Lower leg skin (tissue), 4 donors: ENCODE measurements around the gene TMEM115. TPM values are rescaled to one million over a fixed set of nuclear protein-coding genes. Genes with fewer than 3 reads are reported as not detected.

ENCODE experiments used
- DNase-seq, 2 donors: peaks; one replicate each; pipeline ENCODE4 v3.0.0-alpha.2; 2019; ENCODE audit warnings: low spot score in 2 of 2
- H3K4me3 ChIP-seq: fragments of 200-600 bp; sonication (generic); 2 replicates; pipeline ENCODE4 v1.5.1; 2017; ENCODE audit warnings: mild to moderate bottlenecking, low read depth; ENCODE audit not compliant: poor library complexity, severe bottlenecking
- CTCF ChIP-seq, 3 donors: fragments of 450-650 bp; IDR thresholded peaks; one replicate each; pipeline ENCODE4 v1.5.1; 2016; ENCODE audit warnings: antibody characterized with exemption in 3 of 3, mild to moderate bottlenecking in 3 of 3, moderate library complexity in 2 of 3
- POLR2A ChIP-seq, 2 donors: fragments of 450-650 bp; IDR thresholded peaks; one replicate each; pipeline ENCODE4 v1.6.1; 2016 to 2017; ENCODE audit warnings: antibody characterized with exemption in 2 of 2, mild to moderate bottlenecking in 1 of 2, moderate library complexity in 1 of 2
- WGBS, 2 donors: methylation state at CpG; one replicate each; pipeline ENCODE4 v1.1.5; 2018; 5-methylcytosine and 5-hydroxymethylcytosine counted together
- intact Hi-C: fragments of 100-400 bp; cut with DNase I; formaldehyde crosslinking; loops from one replicate; pipeline ENCODE4 v1.15.0; 2023; ENCODE audit warnings: low total_unique reads
- total RNA-seq, 4 donors: library from RNA; depleted of rRNA; stranded (reverse); fragments of >200 nt; gene quantifications; one replicate each; pipeline ENCODE4 v1.1.0, GENCODE V29; 2016

TMEM115 gene
- total RNA-seq, 4 donors from 2014 or later = 90.5 to 92.7 (median 92.4) TPM

- H3K4me3 ChIP-seq = no peak overlapping the region
- WGBS, 2 donors = 74 to 79% methylated on average over 10 of the region's 10 CpGs
- intact Hi-C loops = no loop called here
- no peak for TF ChIP-seq CTCF (IDR thresholded peaks at IDR 0.05)
- no peak for DNase-seq
Observed at GRCh38 chr3:50396502-50396901, 37.2 kb upstream of the TMEM115 start.

- no peak overlapping the region for H3K4me3 ChIP-seq
Observed at GRCh38 chr3:50395070-50395860, 35.9 kb upstream of the TMEM115 start.

GRCh38 chr3:50393061-50393460 is 33.7 kb upstream of the TMEM115 start:
- DNase-seq = no peak
- TF ChIP-seq POLR2A (IDR thresholded peaks at IDR 0.05) = no peak
- intact Hi-C loops = no loop called here
- H3K4me3 ChIP-seq = no peak overlapping the region
- 53 to 70% methylated on average over 5 of the region's 5 CpGs for WGBS, 2 donors

More at GRCh38 chr3:50395070-50395860, 35.9 kb upstream of the TMEM115 start:
- DNase-seq = no peak
- WGBS, 2 donors = 87 to 92% methylated on average over 5 of the region's 10 CpGs
- intact Hi-C loops = no loop called here
- TF ChIP-seq CTCF (IDR thresholded peaks at IDR 0.05) (no peak), POLR2A (IDR thresholded peaks at IDR 0.05) (no peak)

GRCh38 chr3:50392101-50392715 is 32.9 kb upstream of the TMEM115 start:
- WGBS, 2 donors = 58 to 59% methylated on average over 4 to 5 of the region's 5 CpGs
- DNase-seq = no peak
- intact Hi-C loops = no loop called here
- no peak for TF ChIP-seq POLR2A (IDR thresholded peaks at IDR 0.05)
- no peak for TF ChIP-seq CTCF (IDR thresholded peaks at IDR 0.05)
- H3K4me3 ChIP-seq = no peak overlapping the region

GRCh38 chr3:50390508-50391224 is 31.3 kb upstream of the TMEM115 start:
- 50 to 55% methylated on average over 12 of the region's 12 CpGs for WGBS, 2 donors

More at GRCh38 chr3:50390508-50391224, 31.3 kb upstream of the TMEM115 start:
- DNase-seq = peak in 1 of 2 donors; percentile 88
- TF ChIP-seq CTCF (IDR thresholded peaks at IDR 0.05) = no peak
- TF ChIP-seq POLR2A (IDR thresholded peaks at IDR 0.05) = no peak
- intact Hi-C loops = no loop called here
- H3K4me3 ChIP-seq = no peak overlapping the region
